ENCODE results near the gene SKAP1.

GRCh38 chr17:48283907-48284306 is 146.1 kb downstream of the SKAP1 start:
- TF ChIP-seq CTCF (IDR thresholded peaks at IDR 0.05) (no peak), POLR2A (IDR thresholded peaks at IDR 0.05) (no peak), POLR2AphosphoS5 (IDR thresholded peaks at IDR 0.05) (no peak)

Data from stomach (tissue), 4 donors.